Ascending aorta (tissue), 2 donors: ENCODE measurements around the gene LSM10. TPM values are rescaled to one million over a fixed set of nuclear protein-coding genes. Genes with fewer than 3 reads are reported as not detected.
A peak's percentile ranks its signal among the peaks of the same experiment; 100 is the strongest.

Experiments used
- DNase-seq, 2 donors: peaks; one replicate each; pipeline ENCODE4 v3.0.0-alpha.2; 2019; ENCODE audit warnings: low spot score in 2 of 2
- H3K27ac ChIP-seq, 2 donors: fragments of 200-600 bp; sonication (generic); one replicate each; pipeline ENCODE4 v1.5.1; 2016 to 2017; ENCODE audit warnings: mild to moderate bottlenecking in 1 of 2
- H3K27me3 ChIP-seq: fragments of 200-600 bp; sonication (generic); one replicate; pipeline ENCODE4 v1.5.1; 2017
- H3K36me3 ChIP-seq, 2 donors: fragments of 200-600 bp; sonication (generic); one replicate each; pipeline ENCODE4 v1.5.1; 2016
- H3K4me1 ChIP-seq, 2 donors: fragments of 200-600 bp; sonication (generic); one replicate each; pipeline ENCODE4 v1.5.1; 2016 to 2017; ENCODE audit warnings: mild to moderate bottlenecking in 1 of 2
- H3K4me3 ChIP-seq, 2 donors: fragments of 200-600 bp; sonication (generic); one replicate each; pipeline ENCODE4 v1.5.1; 2016 to 2017; ENCODE audit warnings: mild to moderate bottlenecking in 1 of 2
- H3K9me3 ChIP-seq, 2 donors: fragments of 200-600 bp; sonication (generic); one replicate each; pipeline ENCODE4 v1.5.1; 2016
- intact Hi-C: fragments of 100-400 bp; cut with DNase I; formaldehyde crosslinking; loops from one replicate; pipeline ENCODE4 v1.15.1; 2023
- total RNA-seq: library from RNA; depleted of rRNA; stranded (reverse); fragments of >200 nt; gene quantifications from one replicate; pipeline ENCODE4 v1.1.0, GENCODE V29; 2016
- TF ChIP-seq, protein P1 (sequence below), 3 experiments: fragments of 200-600 bp in 2 of 3; fragments of 450-650 bp in 1 of 3; sonication (generic) in 2 of 3; IDR thresholded peaks; one replicate each; pipeline ENCODE4 v1.5.1; 2016 to 2019; ENCODE audit warnings: antibody characterized with exemption in 3 of 3, mild to moderate bottlenecking in 1 of 3, moderate library complexity in 1 of 3

Gene LSM10
- total RNA-seq, 1 donor from 2014 or later = 9.8 TPM

DNA sequence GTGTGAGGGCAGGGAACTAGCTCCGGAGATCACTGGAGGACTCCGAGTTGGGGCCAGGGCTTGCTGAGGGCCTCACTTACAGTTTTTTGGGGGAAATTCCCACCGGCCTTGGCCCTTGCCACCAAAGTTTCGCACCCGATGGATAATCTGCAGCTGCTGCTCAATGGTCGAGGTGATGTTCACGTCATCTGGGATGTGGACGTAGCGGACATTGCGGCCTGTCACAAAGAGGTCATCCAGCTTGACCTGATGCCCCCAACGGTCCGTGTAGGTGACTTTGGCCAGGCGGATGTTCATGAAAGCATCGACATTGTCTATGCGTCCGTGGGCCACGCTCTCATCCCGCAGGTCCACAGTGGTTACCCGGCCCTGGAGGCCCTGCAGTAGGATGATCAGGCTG lies 4.0 kb downstream of the LSM10 start:
- Histone ChIP-seq H3K27ac (no peak overlapping the region), H3K36me3 (peaks cover 35 to 45% of the 10 kb centered on the region in 2 donors), H3K9me3 (no peaks in the 10 kb centered on the region), H3K4me1 (peaks cover 0 to 15% of the 10 kb centered on the region in 2 donors), H3K27me3 (no peaks in the 10 kb centered on the region), H3K4me3 (no peak overlapping the region)
- intact Hi-C loops = no loop called here
- no peak for DNase-seq
- TF ChIP-seq, protein P1, sequence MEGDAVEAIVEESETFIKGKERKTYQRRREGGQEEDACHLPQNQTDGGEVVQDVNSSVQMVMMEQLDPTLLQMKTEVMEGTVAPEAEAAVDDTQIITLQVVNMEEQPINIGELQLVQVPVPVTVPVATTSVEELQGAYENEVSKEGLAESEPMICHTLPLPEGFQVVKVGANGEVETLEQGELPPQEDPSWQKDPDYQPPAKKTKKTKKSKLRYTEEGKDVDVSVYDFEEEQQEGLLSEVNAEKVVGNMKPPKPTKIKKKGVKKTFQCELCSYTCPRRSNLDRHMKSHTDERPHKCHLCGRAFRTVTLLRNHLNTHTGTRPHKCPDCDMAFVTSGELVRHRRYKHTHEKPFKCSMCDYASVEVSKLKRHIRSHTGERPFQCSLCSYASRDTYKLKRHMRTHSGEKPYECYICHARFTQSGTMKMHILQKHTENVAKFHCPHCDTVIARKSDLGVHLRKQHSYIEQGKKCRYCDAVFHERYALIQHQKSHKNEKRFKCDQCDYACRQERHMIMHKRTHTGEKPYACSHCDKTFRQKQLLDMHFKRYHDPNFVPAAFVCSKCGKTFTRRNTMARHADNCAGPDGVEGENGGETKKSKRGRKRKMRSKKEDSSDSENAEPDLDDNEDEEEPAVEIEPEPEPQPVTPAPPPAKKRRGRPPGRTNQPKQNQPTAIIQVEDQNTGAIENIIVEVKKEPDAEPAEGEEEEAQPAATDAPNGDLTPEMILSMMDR (IDR thresholded peaks at IDR 0.05) = no peak

DNA sequence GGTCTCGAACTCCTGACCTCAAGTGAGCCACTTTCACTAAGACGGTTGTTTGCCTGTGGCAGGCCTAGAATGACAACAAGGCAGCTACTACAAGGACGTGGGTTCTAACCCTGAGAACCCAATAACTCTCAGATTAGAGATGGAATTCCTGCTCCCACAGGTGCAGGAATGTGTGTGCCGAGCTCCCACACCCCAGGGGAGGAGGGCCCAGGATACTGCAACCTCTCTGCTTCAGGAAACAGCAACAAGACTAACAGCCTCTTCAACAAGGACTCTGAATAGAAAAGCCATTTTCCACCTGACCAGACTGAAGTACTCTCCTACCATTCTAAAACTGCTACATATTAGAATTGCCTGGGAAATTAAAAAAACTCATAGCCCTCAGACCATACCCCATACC lies 4.9 kb downstream of the LSM10 start:
- DNase-seq = no peak
- Histone ChIP-seq H3K4me1 (peaks cover 0 to 16% of the 10 kb centered on the region in 2 donors), H3K4me3 (no peak overlapping the region), H3K27me3 (no peaks in the 10 kb centered on the region), H3K36me3 (peaks cover 35 to 45% of the 10 kb centered on the region in 2 donors), H3K9me3 (no peaks in the 10 kb centered on the region), H3K27ac (no peak overlapping the region)
- TF ChIP-seq, protein P1 (IDR thresholded peaks at IDR 0.05) = no peak
- intact Hi-C loops = no loop called here

DNA sequence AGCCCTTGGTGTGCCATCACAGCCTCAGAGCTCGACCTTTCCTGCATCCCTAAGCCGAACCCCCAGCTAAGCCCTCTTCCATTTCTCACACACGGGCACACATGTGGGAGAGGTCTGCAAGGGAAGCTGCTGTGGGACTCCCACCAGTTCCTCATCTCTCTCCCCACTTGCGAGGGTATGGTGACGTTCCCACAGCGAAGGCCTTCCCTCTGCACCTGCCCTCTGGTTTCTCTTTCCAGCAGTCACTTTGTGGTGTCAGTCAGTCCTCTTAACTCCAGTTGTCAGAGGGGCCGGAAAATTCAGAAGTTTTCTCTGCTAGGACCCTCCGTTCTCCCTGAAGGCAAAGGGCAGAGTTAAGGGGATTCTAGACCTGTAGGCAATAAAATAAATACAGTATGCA lies 6.4 kb downstream of the LSM10 start:
- no peak for DNase-seq
- no peak overlapping the region for H3K4me3 ChIP-seq
- no peaks in the 10 kb centered on the region for H3K27me3 ChIP-seq
- H3K9me3 ChIP-seq = no peaks in the 10 kb centered on the region
- intact Hi-C loops = no loop called here
- TF ChIP-seq, protein P1 (IDR thresholded peaks at IDR 0.05) = no peak
- H3K4me1 ChIP-seq = peaks cover 7 to 21% of the 10 kb centered on the region in 2 donors
- peak overlapping the region in 1 of 2 donors; percentile 20 for H3K27ac ChIP-seq
- H3K36me3 ChIP-seq = peaks cover 35 to 45% of the 10 kb centered on the region in 2 donors

DNA sequence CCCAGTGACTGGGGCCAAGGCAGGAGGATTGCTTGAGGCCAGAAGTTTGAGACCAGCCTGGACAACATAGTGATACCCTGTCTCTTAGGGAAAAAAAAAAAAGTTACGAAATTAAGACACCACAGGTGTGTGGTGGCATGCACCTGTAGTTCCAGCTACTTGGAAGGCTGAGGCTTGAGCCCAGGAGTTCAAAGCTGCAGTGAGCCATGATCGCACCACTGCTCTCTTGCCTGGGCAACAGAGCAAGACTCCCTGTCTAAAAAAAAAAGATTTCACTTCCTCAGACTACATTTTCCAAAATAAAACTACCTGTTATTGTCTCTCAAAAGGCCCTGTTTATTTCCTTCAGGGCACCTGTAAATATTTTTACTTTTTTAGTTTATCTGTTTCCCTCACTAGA lies 7.3 kb downstream of the LSM10 start:
- no peaks in the 10 kb centered on the region for H3K9me3 ChIP-seq
- no peaks in the 10 kb centered on the region for H3K27me3 ChIP-seq
- peaks cover 7 to 20% of the 10 kb centered on the region in 2 donors for H3K4me1 ChIP-seq
- intact Hi-C loops = no loop called here
- DNase-seq = no peak
- H3K4me3 ChIP-seq = no peak overlapping the region
- peaks cover 35 to 45% of the 10 kb centered on the region in 2 donors for H3K36me3 ChIP-seq
- peak overlapping the region; percentile 52 to 99 for H3K27ac ChIP-seq
- TF ChIP-seq, protein P1 (IDR thresholded peaks at IDR 0.05) = no peak

DNA sequence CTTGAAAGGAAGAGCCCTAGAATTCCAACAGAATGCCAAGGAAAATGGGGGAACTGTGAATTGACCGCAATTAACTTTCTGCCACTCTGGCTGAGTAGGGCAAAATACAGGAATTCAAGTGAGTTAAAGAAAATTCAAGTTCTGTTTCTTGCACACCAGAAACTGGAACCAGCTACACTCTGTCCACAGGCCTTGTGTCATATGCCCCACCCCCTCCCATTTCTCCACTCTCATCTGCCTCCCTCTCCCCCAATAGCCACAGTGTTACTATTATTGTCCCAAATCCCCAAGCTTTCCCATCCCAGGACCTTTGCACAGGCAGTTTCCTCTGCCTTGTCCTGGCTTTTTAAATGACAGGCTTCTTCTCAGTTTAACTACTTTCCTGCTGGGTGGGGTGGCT lies 7.7 kb downstream of the LSM10 start:
- Histone ChIP-seq H3K4me1 (peaks cover 7 to 20% of the 10 kb centered on the region in 2 donors), H3K4me3 (no peak overlapping the region), H3K27me3 (no peaks in the 10 kb centered on the region), H3K36me3 (peaks cover 35 to 45% of the 10 kb centered on the region in 2 donors), H3K27ac (peak overlapping the region; percentile 52 to 99), H3K9me3 (no peaks in the 10 kb centered on the region)
- DNase-seq = no peak
- TF ChIP-seq, protein P1 (IDR thresholded peaks at IDR 0.05) = no peak
- intact Hi-C loops = loop anchor here (5.0 to 10.0 kb wide), 3 partner anchors 68 to 1085 kb away; partner anchors contain the start of genes EVA1B, MAP7D1 and ZC3H12A

DNA sequence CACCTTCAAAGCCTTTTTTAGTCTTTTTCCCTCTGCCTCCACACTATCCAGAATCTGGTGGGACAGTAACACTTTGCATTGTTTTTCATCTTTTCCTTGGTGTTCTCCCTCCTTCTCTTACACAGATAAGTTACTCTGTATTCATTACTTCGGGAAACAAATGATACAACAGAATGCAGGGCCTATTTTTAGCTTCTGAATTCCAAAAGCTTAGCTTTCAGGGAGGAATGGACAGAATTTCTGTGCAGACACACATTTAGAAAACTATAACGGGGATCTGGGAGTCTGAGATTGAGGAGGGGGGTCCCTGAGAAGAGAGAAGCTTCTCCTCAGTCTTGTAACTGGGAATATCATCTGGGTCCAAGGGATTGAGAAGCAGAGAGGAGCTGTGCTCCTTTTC lies 8.4 kb downstream of the LSM10 start:
- TF ChIP-seq, protein P1 (IDR thresholded peaks at IDR 0.05) = no peak
- no peak for DNase-seq
- Histone ChIP-seq H3K9me3 (no peaks in the 10 kb centered on the region), H3K4me1 (peaks cover 11 to 27% of the 10 kb centered on the region in 2 donors), H3K36me3 (peaks cover 35 to 45% of the 10 kb centered on the region in 2 donors), H3K27ac (peak overlapping the region; percentile 52 to 99), H3K27me3 (no peaks in the 10 kb centered on the region), H3K4me3 (no peak overlapping the region)
- intact Hi-C loops = loop anchor here (5.0 to 10.0 kb wide), 3 partner anchors 67 to 1086 kb away; partner anchors contain the start of genes EVA1B, MAP7D1 and ZC3H12A
